Lower leg skin (tissue), 3 donors: Measurements from ENCODE around the gene ETNK2.

ENCODE experiments used
- POLR2A ChIP-seq, 2 donors: fragments of 450-650 bp; IDR thresholded peaks; one replicate each; pipeline ENCODE4 v1.6.1; 2016 to 2017; ENCODE audit warnings: antibody characterized with exemption in 2 of 2, mild to moderate bottlenecking in 1 of 2, moderate library complexity in 1 of 2
- TF ChIP-seq, protein P1 (sequence below), 3 donors: fragments of 450-650 bp; IDR thresholded peaks; one replicate each; pipeline ENCODE4 v1.5.1; 2016; ENCODE audit warnings: antibody characterized with exemption in 3 of 3, mild to moderate bottlenecking in 3 of 3, moderate library complexity in 2 of 3

DNA sequence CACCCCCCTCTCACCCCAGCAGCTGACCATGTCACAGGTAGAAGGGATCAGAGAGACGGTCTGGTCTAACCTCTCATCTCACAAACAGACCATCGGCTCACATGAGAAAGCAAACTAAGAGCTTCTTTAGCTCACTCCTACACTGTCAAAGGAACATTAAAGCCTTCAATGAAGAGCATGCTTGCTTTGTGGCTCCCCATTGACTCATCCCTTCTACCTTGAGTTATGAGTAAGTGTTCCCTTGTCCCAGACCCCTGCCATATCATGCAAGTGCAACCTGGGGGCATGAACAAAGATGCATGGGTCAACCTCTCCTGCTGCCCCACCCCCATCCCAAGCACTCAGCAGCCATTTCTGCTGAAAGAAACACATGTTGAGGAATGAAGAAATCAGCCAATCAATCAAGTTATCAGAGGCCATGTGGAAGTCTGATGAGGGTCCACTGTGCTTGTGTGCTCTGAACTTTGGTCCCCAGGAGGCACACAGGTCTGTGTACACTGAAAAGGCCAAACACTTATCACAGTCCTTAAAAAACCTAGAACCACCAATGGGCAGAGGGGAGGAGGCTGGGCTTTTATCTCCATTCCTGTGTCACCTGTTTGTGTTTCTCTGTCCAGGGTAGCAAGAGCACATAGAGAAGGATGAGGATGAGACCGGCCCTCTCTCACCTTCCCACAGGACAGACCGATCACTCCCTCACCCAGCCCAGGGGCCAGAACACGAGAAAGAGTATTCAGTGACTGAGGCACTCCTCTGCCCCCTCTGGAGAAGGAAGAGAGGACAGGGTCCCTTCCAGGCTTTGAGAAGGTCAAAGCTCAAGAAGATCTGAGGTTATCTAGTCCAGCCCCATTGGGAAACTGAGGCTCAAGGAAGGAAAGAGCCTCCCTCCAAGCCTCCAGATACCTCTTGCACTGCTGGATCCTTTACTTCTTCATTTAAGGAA lies 9.5 kb downstream of the ETNK2 start:
- TF ChIP-seq, protein P1, sequence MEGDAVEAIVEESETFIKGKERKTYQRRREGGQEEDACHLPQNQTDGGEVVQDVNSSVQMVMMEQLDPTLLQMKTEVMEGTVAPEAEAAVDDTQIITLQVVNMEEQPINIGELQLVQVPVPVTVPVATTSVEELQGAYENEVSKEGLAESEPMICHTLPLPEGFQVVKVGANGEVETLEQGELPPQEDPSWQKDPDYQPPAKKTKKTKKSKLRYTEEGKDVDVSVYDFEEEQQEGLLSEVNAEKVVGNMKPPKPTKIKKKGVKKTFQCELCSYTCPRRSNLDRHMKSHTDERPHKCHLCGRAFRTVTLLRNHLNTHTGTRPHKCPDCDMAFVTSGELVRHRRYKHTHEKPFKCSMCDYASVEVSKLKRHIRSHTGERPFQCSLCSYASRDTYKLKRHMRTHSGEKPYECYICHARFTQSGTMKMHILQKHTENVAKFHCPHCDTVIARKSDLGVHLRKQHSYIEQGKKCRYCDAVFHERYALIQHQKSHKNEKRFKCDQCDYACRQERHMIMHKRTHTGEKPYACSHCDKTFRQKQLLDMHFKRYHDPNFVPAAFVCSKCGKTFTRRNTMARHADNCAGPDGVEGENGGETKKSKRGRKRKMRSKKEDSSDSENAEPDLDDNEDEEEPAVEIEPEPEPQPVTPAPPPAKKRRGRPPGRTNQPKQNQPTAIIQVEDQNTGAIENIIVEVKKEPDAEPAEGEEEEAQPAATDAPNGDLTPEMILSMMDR (IDR thresholded peaks at IDR 0.05) = no peak
- TF ChIP-seq POLR2A (IDR thresholded peaks at IDR 0.05) = no peak
